Caco-2 (cell line): ENCODE results near the gene ANKRD42. TPM values are rescaled to one million over a fixed set of nuclear protein-coding genes. Genes with fewer than 3 reads are reported as not detected.

Experiments used
- BruUV-seq: library from RNA; stranded (reverse); fragments of 400-500 nt; replicated peaks from 2 replicates; lab custom pipeline; 2021; lab: Mats Ljungman, UMichigan
- CTCF ChIA-PET: fragments of 300-600 bp; sonication (Branson Sonifier 250); formaldehyde crosslinking; loops from one replicate; lab custom pipeline; 2022; ENCODE audit warnings: antibody characterized with exemption; lab: Charles Lee
- POLR2A ChIA-PET: fragments of 300-600 bp; sonication (Branson Sonifier 250); formaldehyde crosslinking; loops from one replicate; lab custom pipeline; 2022; ENCODE audit warnings: antibody characterized with exemption; lab: Charles Lee
- DNase-seq, 2 experiments: peaks; one replicate each; pipeline versions ENCODE4 v3.0.0 to v3.0.0-alpha.2; 2020 to 2022
- H3K27me3 ChIP-seq: replicated peaks from 2 replicates; pipeline ENCODE4 v1.6.0; 2011; ENCODE audit warnings: low read length; ENCODE audit not compliant: control insufficient read depth, insufficient read depth
- H3K36me3 ChIP-seq: 2 replicates; pipeline ENCODE4 v1.5.1; 2011; ENCODE audit warnings: low read length; ENCODE audit not compliant: control insufficient read depth, insufficient read depth
- H3K4me1 ChIP-seq: fragments of 250-450 bp; sonication (Bioruptor Pico); 2 replicates; pipeline ENCODE4 v1.5.1; 2020; ENCODE audit warnings: mild to moderate bottlenecking
- H3K4me3 ChIP-seq: 2 replicates; pipeline ENCODE4 v1.5.1; 2011; ENCODE audit warnings: low read depth, mild to moderate bottlenecking, control low read depth, low read length
- H3K9me3 ChIP-seq: fragments of 250-450 bp; sonication (Bioruptor Pico); 2 replicates; pipeline ENCODE4 v1.5.1; 2020; ENCODE audit warnings: mild to moderate bottlenecking, moderate library complexity
- H3K27ac Mint-ChIP-seq: one replicate; pipeline ENCODE4 v1.8.0; 2022; ENCODE audit warnings: mixed read lengths; ENCODE audit not compliant: unreplicated experiment
- H3K27me3 Mint-ChIP-seq: one replicate; pipeline ENCODE4 v1.8.0; 2022; ENCODE audit warnings: mixed read lengths; ENCODE audit not compliant: insufficient read depth, unreplicated experiment
- H3K36me3 Mint-ChIP-seq: one replicate; pipeline ENCODE4 v1.8.0; 2022; ENCODE audit warnings: mild to moderate bottlenecking, mixed read lengths; ENCODE audit not compliant: insufficient read depth, unreplicated experiment
- H3K4me1 Mint-ChIP-seq: one replicate; pipeline ENCODE4 v1.8.0; 2022; ENCODE audit warnings: low read depth, mixed read lengths; ENCODE audit not compliant: unreplicated experiment
- H3K4me3 Mint-ChIP-seq: one replicate; pipeline ENCODE4 v1.8.0; 2022; ENCODE audit warnings: mild to moderate bottlenecking, moderate library complexity, mixed read lengths; ENCODE audit not compliant: unreplicated experiment
- H3K9me3 Mint-ChIP-seq: one replicate; pipeline ENCODE4 v1.8.0; 2022; ENCODE audit warnings: mixed read lengths; ENCODE audit not compliant: unreplicated experiment
- CTCF ChIP-seq, 2 experiments: fragments of 200-600 bp in 1 of 2; IDR thresholded peaks; 1 replicate in 1 of 2; 2 replicates in 1 of 2; pipeline versions ENCODE4 v1.5.1 to v1.8.0; 2011 to 2022; ENCODE audit warnings: antibody characterized with exemption in 1 of 2, control low read depth in 1 of 2, inconsistent platforms in 1 of 2, low read depth in 1 of 2, low read length in 1 of 2, mild to moderate bottlenecking in 1 of 2, moderate library complexity in 1 of 2; ENCODE audit not compliant: insufficient read depth in 1 of 2, severe bottlenecking in 1 of 2, unreplicated experiment in 1 of 2
- intact Hi-C: fragments of 100-400 bp; cut with micrococcal nuclease; formaldehyde crosslinking; loops from one replicate; pipeline ENCODE4 v1.10.0; 2022; ENCODE audit not compliant: unreplicated experiment
- total RNA-seq: library from RNA; stranded (reverse); gene quantifications from 2 replicates; pipeline ENCODE4 v1.2.3, GENCODE V29; 2022

ANKRD42 gene
- total RNA-seq, 1 experiment from 2014 or later: 8.3 TPM

DNA sequence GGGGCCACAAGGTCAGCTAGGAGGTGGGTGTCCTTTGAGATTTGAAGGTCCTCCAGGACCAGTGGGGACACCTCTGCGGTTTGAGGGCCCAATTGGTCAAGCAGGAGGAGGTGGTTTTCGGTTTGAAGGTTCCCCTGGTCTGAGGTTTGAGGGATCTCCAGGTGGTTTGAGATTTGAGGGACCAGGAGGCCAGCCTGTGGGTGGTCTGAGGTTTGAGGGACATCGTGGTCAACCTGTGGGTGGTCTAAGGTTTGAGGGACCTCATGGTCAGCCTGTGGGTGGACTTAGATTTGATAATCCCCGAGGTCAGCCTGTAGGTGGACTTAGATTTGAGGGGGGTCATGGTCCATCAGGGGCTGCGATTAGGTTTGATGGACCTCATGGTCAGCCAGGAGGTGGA lies 24.8 kb upstream of the ANKRD42 start:
- H3K4me3 ChIP-seq: no peak overlapping the region
- no peak for TF ChIP-seq CTCF (IDR thresholded peaks at IDR 0.05; ENCODE audit: insufficient read depth in 1 of 2, low read depth in 1 of 2, low read length in 1 of 2, severe bottlenecking in 1 of 2, unreplicated experiment in 1 of 2)
- ChIA-PET POLR2A (no interaction called here), CTCF (no interaction called here)
- peaks cover 17% of the 10 kb centered on the region; the same call in 1 of the 2 replicates for H3K36me3 ChIP-seq
- Mint-ChIP-seq H3K9me3 (no peaks in the 10 kb centered on the region), H3K4me3 (no peak overlapping the region), H3K27me3 (no peaks in the 10 kb centered on the region), H3K27ac (no peak overlapping the region), H3K36me3 (peaks cover 100% of the 10 kb centered on the region), H3K4me1 (peaks cover 10% of the 10 kb centered on the region)
- no TSS peak for BruUV-seq
- no peaks in the 10 kb centered on the region; the same call in 1 of the 2 replicates for H3K4me1 ChIP-seq
- no peak for DNase-seq
- intact Hi-C loops: no loop called here
- no peaks in the 10 kb centered on the region for H3K27me3 ChIP-seq
- no peaks in the 10 kb centered on the region for H3K9me3 ChIP-seq

- BruUV-seq: no TSS peak
- intact Hi-C loops: loop anchor here (5.0 kb wide), 1 partner anchor 264 kb away; no protein-coding TSS in a partner anchor
- ChIA-PET CTCF (no interaction called here), POLR2A (no interaction called here)
- Mint-ChIP-seq H3K27me3 (no peaks in the 10 kb centered on the region), H3K27ac (no peak overlapping the region), H3K4me1 (peaks cover 13% of the 10 kb centered on the region), H3K36me3 (peaks cover 97% of the 10 kb centered on the region), H3K9me3 (no peaks in the 10 kb centered on the region), H3K4me3 (no peak overlapping the region)
- Histone ChIP-seq H3K36me3 (peaks cover 16% of the 10 kb centered on the region; the same call in 1 of the 2 replicates), H3K4me3 (no peak overlapping the region), H3K9me3 (no peaks in the 10 kb centered on the region), H3K27me3 (no peaks in the 10 kb centered on the region), H3K4me1 (no peaks in the 10 kb centered on the region; the same call in 1 of the 2 replicates)
- TF ChIP-seq CTCF (IDR thresholded peaks at IDR 0.05; ENCODE audit: insufficient read depth in 1 of 2, low read depth in 1 of 2, low read length in 1 of 2, severe bottlenecking in 1 of 2, unreplicated experiment in 1 of 2): no peak
- DNase-seq: no peak
These were observed 22.6 kb upstream of the ANKRD42 start for GRCh38 chr11:83170865-83171264.

DNA sequence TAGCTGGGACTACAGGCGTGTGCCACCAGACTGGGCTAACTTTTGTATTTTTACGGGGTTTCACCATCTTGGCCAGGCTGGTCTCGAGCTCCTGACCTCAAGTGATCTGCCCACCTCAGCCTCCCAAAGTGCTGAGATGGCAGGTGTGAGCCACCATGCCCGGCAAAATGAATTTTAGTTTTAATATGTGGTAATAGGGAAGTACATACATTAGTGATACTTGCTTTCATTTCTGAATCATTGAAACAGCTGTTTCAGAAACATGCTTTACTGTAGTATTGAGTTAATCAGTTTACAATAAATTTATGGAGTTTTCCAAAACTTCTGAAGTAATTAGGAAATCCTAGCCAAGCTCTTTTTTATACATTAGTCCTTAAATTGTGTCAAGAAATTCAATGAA lies 21.0 kb upstream of the ANKRD42 start:
- H3K9me3 ChIP-seq: no peaks in the 10 kb centered on the region
- no peak overlapping the region for H3K4me3 ChIP-seq
- Mint-ChIP-seq H3K27me3 (no peaks in the 10 kb centered on the region), H3K27ac (no peak overlapping the region), H3K4me3 (no peak overlapping the region), H3K9me3 (no peaks in the 10 kb centered on the region), H3K36me3 (peaks cover 97% of the 10 kb centered on the region), H3K4me1 (peaks cover 17% of the 10 kb centered on the region)
- ChIA-PET POLR2A (interaction anchor here (1.2 kb wide), 1 partner anchor 101 kb away, joined by 3 read pairs; the partner anchor contains the start of gene RAB30), CTCF (no interaction called here)
- H3K4me1 ChIP-seq: no peaks in the 10 kb centered on the region; the same call in 1 of the 2 replicates
- H3K36me3 ChIP-seq: peaks cover 13% of the 10 kb centered on the region; the same call in 1 of the 2 replicates
- intact Hi-C loops: loop anchor here (5.0 kb wide), 1 partner anchor 265 kb away; no protein-coding TSS in a partner anchor
- no TSS peak for BruUV-seq
- no peak for TF ChIP-seq CTCF (IDR thresholded peaks at IDR 0.05; ENCODE audit: insufficient read depth in 1 of 2, low read depth in 1 of 2, low read length in 1 of 2, severe bottlenecking in 1 of 2, unreplicated experiment in 1 of 2)
- H3K27me3 ChIP-seq: no peaks in the 10 kb centered on the region
- DNase-seq: no peak
